Measurements from ENCODE around the gene ABR. TPM values are rescaled to one million over a fixed set of nuclear protein-coding genes. Genes with fewer than 3 reads are reported as not detected.

ABR gene
- polyA plus RNA-seq, 3 donors: 19.8 to 160 (median 26.0) TPM

GRCh38 chr17:1190751-1191331 lies 11.1 kb upstream of the ABR start:
- Histone ChIP-seq H4K20me1 (ENCODE audit: insufficient read depth, low read length) (peaks cover 75% of the 10 kb centered on the region), H3K4me2 (replicated peaks; ENCODE audit: extremely low read depth, low read length, poor library complexity, severe bottlenecking) (no peak overlapping the region), H3K79me2 (ENCODE audit: insufficient read depth, low read length) (peaks cover 79% of the 10 kb centered on the region), H3K9me3 (replicated peaks in 1 of 2; ENCODE audit: control insufficient read depth in 1 of 2, insufficient read depth in 1 of 2, low read length in 2 of 2) (no peaks in the 10 kb centered on the region), H3K9ac (ENCODE audit: insufficient read depth, low read length, poor library complexity, severe bottlenecking) (no peak overlapping the region), H3K4me1 (ENCODE audit: control insufficient read depth in 1 of 2, insufficient read depth in 2 of 2, low read length in 2 of 2) (peaks cover 69 to 87% of the 10 kb centered on the region in 2 donors), H2AFZ (ENCODE audit: insufficient read depth, low read depth, low read length, poor library complexity, severe bottlenecking) (no peak overlapping the region), H3K36me3 (replicated peaks in 1 of 2; ENCODE audit: control insufficient read depth in 1 of 2, insufficient read depth in 2 of 2, low read length in 2 of 2) (no peaks in the 10 kb centered on the region), H3K27ac (ENCODE audit: low read depth in 1 of 2, low read length in 2 of 2) (no peak overlapping the region), H3K27me3 (ENCODE audit: control insufficient read depth in 2 of 2, insufficient read depth in 2 of 2, low read length in 2 of 2) (no peaks in the 10 kb centered on the region), H3K4me3 (replicated peaks in 1 of 3; ENCODE audit: low read depth in 2 of 3, low read length in 3 of 3) (no peak overlapping the region)
- intact Hi-C loops (cut with micrococcal nuclease): no loop called here
- peaks cover 0 to 2% (median 0%) of the 10 kb centered on the region in 7 donors for H3K9me3 Mint-ChIP-seq
- no peak for TF ChIP-seq CTCF (IDR thresholded peaks at IDR 0.05)
- 76% methylated on average over 22 of the region's 25 CpGs for WGBS (ENCODE audit: insufficient coverage)
- no peak overlapping the region for H3K4me3 Mint-ChIP-seq
- H3K36me3 Mint-ChIP-seq: peaks cover 15 to 19% of the 10 kb centered on the region in 2 donors
- peaks cover 0 to 9% (median 0%) of the 10 kb centered on the region in 3 donors for H3K27me3 Mint-ChIP-seq (ENCODE audit: low read depth in 3 of 3)
- DNase-seq: no peak
- no peak overlapping the region for H3K27ac Mint-ChIP-seq
- H3K4me1 Mint-ChIP-seq: peaks cover 79% of the 10 kb centered on the region

- peak overlapping the region; percentile 75 for H3K4me2 ChIP-seq (replicated peaks; ENCODE audit: extremely low read depth, low read length, poor library complexity, severe bottlenecking)
- Mint-ChIP-seq H3K27me3 (ENCODE audit: low read depth in 3 of 3) (peaks cover 0 to 9% (median 0%) of the 10 kb centered on the region in 3 donors), H3K9me3 (peaks cover 0 to 2% (median 0%) of the 10 kb centered on the region in 7 donors), H3K4me3 (peak overlapping the region; percentile 58 to 85), H3K27ac (peak overlapping the region; percentile 85 to 99 (median 94)), H3K4me1 (peaks cover 69% of the 10 kb centered on the region), H3K36me3 (peaks cover 19 to 21% of the 10 kb centered on the region in 2 donors)
- no peaks in the 10 kb centered on the region for H3K36me3 ChIP-seq (replicated peaks in 1 of 2; ENCODE audit: control insufficient read depth in 1 of 2, insufficient read depth in 2 of 2, low read length in 2 of 2)
- no peak for TF ChIP-seq CTCF (IDR thresholded peaks at IDR 0.05)
- peak; percentile 76 to 88 (median 86) for DNase-seq
- H3K4me1 ChIP-seq (ENCODE audit: control insufficient read depth in 1 of 2, insufficient read depth in 2 of 2, low read length in 2 of 2): peaks cover 57 to 72% of the 10 kb centered on the region in 2 donors
- intact Hi-C loops (cut with micrococcal nuclease): loop anchor here (5.0 kb wide), 1 partner anchor 67 kb away; no protein-coding TSS in a partner anchor
- H2AFZ ChIP-seq (ENCODE audit: insufficient read depth, low read depth, low read length, poor library complexity, severe bottlenecking): no peak overlapping the region
- peak overlapping the region; percentile 50 for H3K9ac ChIP-seq (ENCODE audit: insufficient read depth, low read length, poor library complexity, severe bottlenecking)
- peaks cover 76% of the 10 kb centered on the region for H3K79me2 ChIP-seq (ENCODE audit: insufficient read depth, low read length)
- H3K9me3 ChIP-seq (replicated peaks in 1 of 2; ENCODE audit: control insufficient read depth in 1 of 2, insufficient read depth in 1 of 2, low read length in 2 of 2): no peaks in the 10 kb centered on the region
- peak overlapping the region; percentile 78 to 83 for H3K27ac ChIP-seq (ENCODE audit: low read depth in 1 of 2, low read length in 2 of 2)
- 10% methylated on average over 13 of the region's 20 CpGs for WGBS (ENCODE audit: insufficient coverage)
- peaks cover 93% of the 10 kb centered on the region for H4K20me1 ChIP-seq (ENCODE audit: insufficient read depth, low read length)
- H3K4me3 ChIP-seq (replicated peaks in 1 of 3; ENCODE audit: low read depth in 2 of 3, low read length in 3 of 3): peak overlapping the region in 1 of 3 experiments; percentile 62
- no peaks in the 10 kb centered on the region for H3K27me3 ChIP-seq (ENCODE audit: control insufficient read depth in 2 of 2, insufficient read depth in 2 of 2, low read length in 2 of 2)
Observed at GRCh38 chr17:1188812-1189504, 9.2 kb upstream of the ABR start.
